OCI-LY7 (cell line): ENCODE data around the gene EYA2. TPM values are rescaled to one million over a fixed set of nuclear protein-coding genes. Genes with fewer than 3 reads are reported as not detected.

Experiments
- BruUV-seq: library from RNA; stranded (reverse); fragments of 400-500 nt; replicated peaks from 2 replicates; lab custom pipeline; 2021; lab: Mats Ljungman, UMichigan
- CTCF ChIA-PET: fragments of 300-600 bp; sonication (Branson Sonifier 250); formaldehyde crosslinking; loops from one replicate; lab custom pipeline; 2022; ENCODE audit warnings: antibody characterized with exemption; ENCODE audit not compliant: unreplicated experiment; lab: Charles Lee
- POLR2A ChIA-PET: fragments of 300-600 bp; sonication (Branson Sonifier 250); formaldehyde crosslinking; loops from one replicate; lab custom pipeline; 2022; ENCODE audit warnings: antibody characterized with exemption; lab: Charles Lee
- DNase-seq: peaks from one replicate; pipeline ENCODE4 v3.0.0-alpha.2; 2015; ENCODE audit warnings: low spot score
- H2AFZ ChIP-seq: fragments of 200-600 bp; sonication (generic), shearing (Covaris generic); 2 replicates; pipeline ENCODE4 v1.6.1; 2014; ENCODE audit warnings: mild to moderate bottlenecking, antibody characterized with exemption, low read length, moderate library complexity
- H3K27ac ChIP-seq: fragments of 200-600 bp; sonication (generic); 2 replicates; pipeline ENCODE4 v1.5.1; 2014; ENCODE audit warnings: mixed run types, low read depth, mild to moderate bottlenecking, moderate library complexity, low read length, inconsistent platforms; ENCODE audit not compliant: poor library complexity, severe bottlenecking
- H3K36me3 ChIP-seq: fragments of 200-600 bp; sonication (generic); 2 replicates; pipeline ENCODE4 v1.6.1; 2014; ENCODE audit warnings: mild to moderate bottlenecking, antibody characterized with exemption, low read length, moderate library complexity, mixed read lengths; ENCODE audit not compliant: insufficient read depth
- H3K4me1 ChIP-seq: fragments of 200-600 bp; sonication (generic); 2 replicates; pipeline ENCODE4 v1.5.1; 2014; ENCODE audit warnings: mild to moderate bottlenecking, low read length; ENCODE audit not compliant: insufficient read depth, poor library complexity, severe bottlenecking
- H3K4me2 ChIP-seq: fragments of 200-600 bp; sonication (generic); 2 replicates; pipeline ENCODE4 v1.6.1; 2014; ENCODE audit warnings: mild to moderate bottlenecking, low read length
- H3K4me3 ChIP-seq: fragments of 200-600 bp; sonication (generic); 2 replicates; pipeline ENCODE4 v1.5.1; 2014; ENCODE audit warnings: mild to moderate bottlenecking, low read depth, low read length; ENCODE audit not compliant: poor library complexity, severe bottlenecking
- H3K79me2 ChIP-seq: fragments of 200-600 bp; sonication (generic); 2 replicates; pipeline ENCODE4 v1.6.1; 2016; ENCODE audit warnings: low read depth, mild to moderate bottlenecking, low read length, moderate library complexity, mixed read lengths; ENCODE audit not compliant: insufficient read depth
- H3K9me2 ChIP-seq: fragments of 200-600 bp; sonication (generic); 2 replicates; pipeline ENCODE4 v1.6.1; 2016; ENCODE audit warnings: mild to moderate bottlenecking, low read length, mixed read lengths; ENCODE audit not compliant: insufficient read depth
- H3K9me3 ChIP-seq: fragments of 200-600 bp; sonication (generic); 2 replicates; pipeline ENCODE4 v1.6.1; 2014; ENCODE audit warnings: mild to moderate bottlenecking, mixed run types, low read length, mixed read lengths
- H4K20me1 ChIP-seq: fragments of 200-600 bp; sonication (generic); 2 replicates; pipeline ENCODE4 v1.6.1; 2014; ENCODE audit warnings: mild to moderate bottlenecking, antibody characterized with exemption, low read length, moderate library complexity, mixed read lengths; ENCODE audit not compliant: insufficient read depth
- CTCF ChIP-seq: fragments of 200-600 bp; sonication (generic); conservative IDR thresholded peaks from 2 replicates; pipeline ENCODE4 v1.5.1; 2014; ENCODE audit warnings: mild to moderate bottlenecking, antibody characterized with exemption, low read length, moderate library complexity, mixed read lengths
- EZH2phosphoT487 ChIP-seq: fragments of 200-600 bp; sonication (generic); IDR thresholded peaks from 2 replicates; pipeline ENCODE4 v1.6.1; 2018; ENCODE audit warnings: low read depth, borderline replicate concordance, mild to moderate bottlenecking, mixed run types, antibody characterized with exemption, low read length, moderate library complexity, mixed read lengths
- intact Hi-C: fragments of 100-400 bp; cut with micrococcal nuclease; formaldehyde crosslinking; loops from one replicate; pipeline ENCODE4 v1.10.0; 2022; ENCODE audit not compliant: unreplicated experiment
- total RNA-seq, 2 experiments: library from RNA; depleted of rRNA in 1 of 2; stranded (reverse); fragments of >200 nt in 1 of 2; shearing (Covaris generic) in 1 of 2; gene quantifications; 2 replicates each; pipeline ENCODE4 v1.2.3, GENCODE V29; 2014 to 2022

Gene EYA2
- total RNA-seq, 2 experiments from 2014 or later: not detected

DNA sequence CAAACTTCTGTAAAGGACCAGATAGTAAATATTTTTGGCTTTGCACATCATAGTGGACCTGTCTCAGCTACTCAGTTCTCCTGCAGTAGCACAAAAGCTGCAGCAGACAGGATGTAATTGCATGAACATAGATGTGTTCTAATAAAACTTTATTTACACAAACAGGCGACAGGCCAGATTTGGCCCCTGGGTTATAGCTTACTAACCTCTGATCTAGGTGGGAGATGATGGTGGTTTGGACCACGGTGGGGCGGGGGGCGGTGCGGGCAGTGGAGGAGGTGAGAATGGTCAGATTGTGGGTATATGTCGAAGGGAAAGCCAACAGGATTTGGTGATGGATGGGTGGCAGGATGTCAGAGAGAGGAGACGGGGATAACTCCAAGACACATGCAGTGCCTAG, 265.6 kb downstream of the EYA2 start:
- BruUV-seq: no TSS peak
- DNase-seq: no peak
- Histone ChIP-seq H3K9me3 (no peaks in the 10 kb centered on the region), H3K27ac (no peak overlapping the region), H3K79me2 (no peaks in the 10 kb centered on the region), H3K9me2 (no peaks in the 10 kb centered on the region), H3K4me1 (no peaks in the 10 kb centered on the region), H2AFZ (no peak overlapping the region), H4K20me1 (no peaks in the 10 kb centered on the region), H3K36me3 (no peaks in the 10 kb centered on the region), H3K4me2 (no peak overlapping the region), H3K4me3 (no peak overlapping the region)
- CTCF ChIA-PET: no interaction called here
- POLR2A ChIA-PET: no interaction called here
- TF ChIP-seq EZH2phosphoT487: no peak
- TF ChIP-seq CTCF: no peak
- intact Hi-C loops: no loop called here

GRCh38 chr20:47160992-47161391, 266.3 kb downstream of the EYA2 start:
- no peak for DNase-seq
- no peaks in the 10 kb centered on the region for H3K36me3 ChIP-seq
- H3K79me2 ChIP-seq: no peaks in the 10 kb centered on the region
- intact Hi-C loops: no loop called here
- H3K27ac ChIP-seq: no peak overlapping the region
- no peaks in the 10 kb centered on the region for H3K4me1 ChIP-seq
- BruUV-seq: no TSS peak
- TF ChIP-seq CTCF (no peak), EZH2phosphoT487 (no peak)
- no peaks in the 10 kb centered on the region for H4K20me1 ChIP-seq
- H3K4me2 ChIP-seq: no peak overlapping the region
- no peak overlapping the region for H3K4me3 ChIP-seq
- no peaks in the 10 kb centered on the region for H3K9me3 ChIP-seq
- H3K9me2 ChIP-seq: no peaks in the 10 kb centered on the region
- POLR2A ChIA-PET: interaction anchor here (0.5 kb wide), 1 partner anchor 13 kb away, joined by 3 read pairs; no protein-coding TSS in a partner anchor
- CTCF ChIA-PET: no interaction called here
- H2AFZ ChIP-seq: no peak overlapping the region

DNA sequence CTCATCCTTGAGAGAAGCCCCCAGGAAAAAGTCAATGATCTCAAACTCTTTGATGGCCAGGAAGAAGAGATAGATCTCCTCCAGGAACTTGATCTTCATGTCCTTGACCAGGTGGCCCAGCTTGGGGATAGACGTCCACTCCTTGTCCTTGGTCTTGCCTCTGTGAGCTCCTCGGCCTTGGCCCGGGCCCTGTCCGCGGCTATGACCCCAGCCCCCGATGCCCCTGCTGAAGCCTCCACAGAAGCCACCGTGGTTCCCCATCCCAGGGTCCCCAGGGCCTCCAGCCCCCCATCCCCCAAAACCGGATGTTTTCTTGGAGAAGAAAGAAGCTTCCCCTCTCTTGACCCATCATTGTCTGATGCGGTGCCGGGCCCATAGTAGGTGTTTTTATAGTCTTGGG, 266.8 kb downstream of the EYA2 start:
- Histone ChIP-seq H2AFZ (no peak overlapping the region), H3K36me3 (no peaks in the 10 kb centered on the region), H4K20me1 (no peaks in the 10 kb centered on the region), H3K9me2 (no peaks in the 10 kb centered on the region), H3K4me1 (no peaks in the 10 kb centered on the region), H3K79me2 (no peaks in the 10 kb centered on the region), H3K9me3 (no peaks in the 10 kb centered on the region), H3K27ac (no peak overlapping the region), H3K4me2 (no peak overlapping the region), H3K4me3 (no peak overlapping the region)
- ChIA-PET POLR2A (interaction anchor here (0.5 kb wide), 1 partner anchor 14 kb away, joined by 3 read pairs; no protein-coding TSS in a partner anchor), CTCF (no interaction called here)
- intact Hi-C loops: no loop called here
- TF ChIP-seq CTCF (no peak), EZH2phosphoT487 (no peak)
- no peak for DNase-seq
- BruUV-seq: no TSS peak
